ENCODE data around the gene TCAP.

GRCh38 chr17:39636927-39637736, 28.0 kb upstream of the TCAP start, which contains the start of gene STARD3:
- 0 out of 2 replicates have a peak, but pooled peaks have one; percentile 19 for TF ChIP-seq MAX (IDR thresholded peaks at IDR 0.05; ENCODE audit: low read depth)
- TF ChIP-seq YY1 (IDR thresholded peaks at IDR 0.05; ENCODE audit: low read depth) = no peak
- no peak for TF ChIP-seq TCF12 (IDR thresholded peaks at IDR 0.05)

Measured in SK-N-SH (cell line).